Sigmoid colon (tissue), 7 donors: ENCODE data around the gene SLC25A43. TPM values are rescaled to one million over a fixed set of nuclear protein-coding genes. Genes with fewer than 3 reads are reported as not detected.
A peak's percentile ranks its signal among the peaks of the same experiment; 100 is the strongest.

Experiments
- DNase-seq: peaks from one replicate; pipeline ENCODE4 v3.0.0-alpha.2; 2019
- H3K27ac ChIP-seq, 4 donors: fragments of 200-600 bp; sonication (generic); one replicate each; pipeline ENCODE4 v1.5.1; 2016 to 2019; ENCODE audit warnings: mild to moderate bottlenecking in 1 of 4
- H3K27me3 ChIP-seq, 3 donors: fragments of 200-600 bp; sonication (generic); one replicate each; pipeline ENCODE4 v1.5.1; 2019; ENCODE audit warnings: mild to moderate bottlenecking in 1 of 3
- H3K36me3 ChIP-seq, 4 donors: fragments of 200-600 bp; sonication (generic); one replicate each; pipeline ENCODE4 v1.5.1; 2016 to 2019
- H3K4me1 ChIP-seq, 4 donors: fragments of 200-600 bp; sonication (generic); one replicate each; pipeline ENCODE4 v1.5.1; 2017 to 2019
- H3K4me3 ChIP-seq, 4 donors: fragments of 200-600 bp; sonication (generic); one replicate each; pipeline ENCODE4 v1.5.1; 2017 to 2019; ENCODE audit warnings: mild to moderate bottlenecking in 2 of 4, moderate library complexity in 1 of 4
- H3K9me3 ChIP-seq, 4 donors: fragments of 200-600 bp in 3 of 4; sonication (generic) in 3 of 4; one replicate each; pipeline versions ENCODE4 v1.5.1 to v1.6.1; 2013 to 2019
- CTCF ChIP-seq, 4 experiments: fragments of 450-650 bp in 3 of 4; fragments of 200-600 bp in 1 of 4; IDR thresholded peaks; one replicate each; pipeline ENCODE4 v1.5.1; 2016 to 2019; ENCODE audit warnings: antibody characterized with exemption in 4 of 4, mild to moderate bottlenecking in 3 of 4, moderate library complexity in 2 of 4
- EP300 ChIP-seq, 4 donors: sonication (generic); formaldehyde crosslinking; IDR thresholded peaks; one replicate each; pipeline ENCODE4 v1.6.1; 2017; ENCODE audit warnings: antibody characterized with exemption in 4 of 4
- POLR2A ChIP-seq, 2 donors: fragments of 450-650 bp; IDR thresholded peaks; one replicate each; pipeline ENCODE4 v1.6.1; 2016; ENCODE audit warnings: antibody characterized with exemption in 2 of 2, mild to moderate bottlenecking in 2 of 2, moderate library complexity in 2 of 2
- POLR2AphosphoS5 ChIP-seq, 4 donors: sonication (generic); formaldehyde crosslinking; IDR thresholded peaks; one replicate each; pipeline ENCODE4 v1.6.1; 2017; ENCODE audit warnings: antibody characterized with exemption in 4 of 4
- WGBS, 2 donors: extraction: QIAGEN DNeasy Blood & Tissue Kit; methylation state at CpG; one replicate each; pipeline ENCODE4 v1.1.7; 2013; 5-methylcytosine and 5-hydroxymethylcytosine counted together
- intact Hi-C: fragments of 100-400 bp; cut with DNase I; formaldehyde crosslinking; loops from one replicate; pipeline ENCODE4 v1.15.1; 2023
- polyA plus RNA-seq, 3 donors: library from polyadenylated mRNA; stranded (reverse); fragments of 200-250 nt; gene quantifications; one replicate each; pipeline ENCODE4 v1.2.3, GENCODE V29; 2013
- total RNA-seq, 4 donors: library from RNA; depleted of rRNA; stranded (reverse); fragments of >200 nt; gene quantifications; one replicate each; pipeline ENCODE4 v1.1.0, GENCODE V29; 2016
- donor health status: healthy with polysubstance abuse.
- donor health status: Bipolar disorder and iron deficiency.
- donor health status: healthy.

SLC25A43 gene
- total and polyA plus RNA-seq, 7 donors, result 5.3 to 39.5 (median 16.1) TPM

DNA sequence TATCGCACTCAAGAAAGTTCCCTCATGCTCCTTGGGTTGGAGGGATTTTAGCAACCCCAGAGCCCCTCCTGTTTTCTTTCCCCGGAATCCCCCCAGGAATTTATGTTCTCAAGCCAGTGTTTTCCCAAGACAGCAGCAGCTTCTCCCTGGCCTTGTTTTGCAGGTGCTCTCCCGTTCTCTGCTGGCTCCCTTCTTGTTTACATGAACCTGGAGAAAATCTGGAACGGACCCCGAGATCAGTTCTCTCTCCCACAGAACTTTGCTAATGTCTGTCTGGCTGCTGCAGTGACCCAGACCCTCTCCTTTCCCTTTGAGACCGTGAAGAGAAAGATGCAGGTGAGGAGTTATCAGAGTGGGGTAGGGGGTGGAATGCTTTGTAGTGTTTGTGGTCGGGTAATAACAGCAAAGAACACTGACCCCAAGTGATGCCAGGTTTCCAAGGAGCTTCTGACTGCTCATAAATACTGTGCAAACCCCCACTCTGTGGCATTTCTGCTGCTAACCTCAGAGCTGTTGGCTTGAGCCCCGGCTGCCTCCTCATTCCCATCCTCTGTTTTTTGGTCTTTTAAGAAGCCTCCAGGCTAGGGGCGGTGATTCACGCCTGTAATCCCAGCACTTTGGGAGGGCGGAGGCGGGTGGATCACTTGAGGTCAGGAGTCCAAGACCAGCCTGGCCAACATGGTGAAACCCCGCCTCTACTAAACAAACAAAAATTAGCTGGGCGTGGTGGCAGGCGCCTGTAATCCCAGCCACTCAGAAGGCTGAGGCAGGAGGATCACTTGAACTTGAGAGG lies 11.1 kb downstream of the SLC25A43 start:
- H3K4me3 ChIP-seq, result no peak overlapping the region
- TF ChIP-seq EP300 (IDR thresholded peaks at IDR 0.05), result no peak
- no peak for TF ChIP-seq CTCF (IDR thresholded peaks at IDR 0.05)
- no peak for TF ChIP-seq POLR2A (IDR thresholded peaks at IDR 0.05)
- no peak for TF ChIP-seq POLR2AphosphoS5 (IDR thresholded peaks at IDR 0.05)
- H3K27ac ChIP-seq, result peak overlapping the region; percentile 10 to 69 (median 46)
- peaks cover 0 to 9% (median 3%) of the 10 kb centered on the region in 4 donors for H3K4me1 ChIP-seq
- WGBS, 2 donors, result 21 to 59% methylated on average over 15 of the region's 15 CpGs
- intact Hi-C loops, result no loop called here
- peak; percentile 84 for DNase-seq
- no peaks in the 10 kb centered on the region for H3K9me3 ChIP-seq
- H3K27me3 ChIP-seq, result no peaks in the 10 kb centered on the region
- H3K36me3 ChIP-seq, result no peaks in the 10 kb centered on the region

DNA sequence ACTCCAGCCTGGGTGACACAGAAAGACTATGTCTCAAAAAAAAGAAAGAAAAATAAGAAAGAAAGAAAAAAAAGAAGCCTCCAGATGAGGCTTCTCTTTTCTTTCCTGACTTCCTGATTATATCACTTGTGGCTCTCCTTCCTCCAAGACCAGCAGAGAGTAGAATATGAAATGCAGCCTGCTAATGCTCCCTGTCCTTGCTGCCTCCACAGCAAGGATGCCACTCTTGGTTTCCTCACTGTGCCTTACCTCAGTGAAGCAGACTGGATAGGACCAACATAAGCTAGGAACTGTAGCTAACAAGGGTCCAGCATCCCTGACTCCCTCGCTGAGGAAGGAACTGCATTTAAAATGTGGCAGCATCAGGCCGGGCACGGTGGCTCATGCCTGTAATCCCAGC lies 11.7 kb downstream of the SLC25A43 start:
- H3K4me3 ChIP-seq, result no peak overlapping the region
- 94 to 96% methylated on average over 3 of the region's 3 CpGs for WGBS, 2 donors
- DNase-seq, result no peak
- H3K36me3 ChIP-seq, result no peaks in the 10 kb centered on the region
- peak overlapping the region in 2 of 4 donors; percentile 46 to 69 for H3K27ac ChIP-seq
- H3K9me3 ChIP-seq, result no peaks in the 10 kb centered on the region
- no peaks in the 10 kb centered on the region for H3K27me3 ChIP-seq
- TF ChIP-seq POLR2A (IDR thresholded peaks at IDR 0.05), result no peak
- intact Hi-C loops, result no loop called here
- peaks cover 0 to 9% (median 3%) of the 10 kb centered on the region in 4 donors for H3K4me1 ChIP-seq

DNA sequence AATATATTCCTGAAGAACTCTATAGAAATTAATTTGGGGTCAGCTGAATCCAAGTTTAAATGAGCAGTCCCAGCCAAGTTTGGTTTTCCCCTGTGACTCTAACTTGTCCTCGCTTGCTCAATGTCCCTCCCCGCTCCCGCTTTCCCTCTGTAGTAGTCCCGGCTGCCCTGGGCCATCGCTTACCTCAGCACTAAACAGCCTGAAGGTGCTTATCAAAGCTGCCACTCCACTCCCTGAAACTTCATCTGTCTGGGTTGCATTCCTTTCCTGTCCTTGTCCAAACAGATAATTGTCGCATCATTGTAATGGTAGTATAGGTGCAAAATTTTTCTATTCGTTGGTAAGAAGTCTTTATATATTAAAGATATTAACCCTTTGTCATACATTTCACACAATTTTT lies 12.8 kb downstream of the SLC25A43 start:
- no peak overlapping the region for H3K4me3 ChIP-seq

GRCh38 chrX:119417376-119417775 lies 18.2 kb downstream of the SLC25A43 start:
- DNase-seq, result no peak
- H3K9me3 ChIP-seq, result no peaks in the 10 kb centered on the region
- intact Hi-C loops, result no loop called here
- TF ChIP-seq EP300 (IDR thresholded peaks at IDR 0.05) (no peak), POLR2AphosphoS5 (IDR thresholded peaks at IDR 0.05) (no peak)
- whole genome bisulfite sequencing, 2 donors, result 70 to 88% methylated on average over 4 of the region's 4 CpGs
- no peak overlapping the region for H3K4me3 ChIP-seq
- no peaks in the 10 kb centered on the region for H3K4me1 ChIP-seq
- H3K27me3 ChIP-seq, result no peaks in the 10 kb centered on the region
- no peaks in the 10 kb centered on the region for H3K36me3 ChIP-seq
- no peak overlapping the region for H3K27ac ChIP-seq

More for the DNA sequence above, 12.8 kb downstream of the SLC25A43 start:
- TF ChIP-seq EP300 (IDR thresholded peaks at IDR 0.05) (no peak), CTCF (IDR thresholded peaks at IDR 0.05) (no peak), POLR2AphosphoS5 (IDR thresholded peaks at IDR 0.05) (no peak), POLR2A (IDR thresholded peaks at IDR 0.05) (no peak)
- no peaks in the 10 kb centered on the region for H3K27me3 ChIP-seq
- peaks cover 0 to 9% (median 3%) of the 10 kb centered on the region in 4 donors for H3K4me1 ChIP-seq
- no peak for DNase-seq
- intact Hi-C loops, result no loop called here
- H3K27ac ChIP-seq, result no peak overlapping the region
- no peaks in the 10 kb centered on the region for H3K36me3 ChIP-seq
- H3K9me3 ChIP-seq, result no peaks in the 10 kb centered on the region
- WGBS, 2 donors, result 86% methylated on average over 7 of the region's 7 CpGs

- TF ChIP-seq EP300 (IDR thresholded peaks at IDR 0.05) (no peak), POLR2A (IDR thresholded peaks at IDR 0.05) (no peak), POLR2AphosphoS5 (IDR thresholded peaks at IDR 0.05) (no peak), CTCF (IDR thresholded peaks at IDR 0.05) (no peak)
- no peak for DNase-seq
- Histone ChIP-seq H3K27me3 (no peaks in the 10 kb centered on the region), H3K36me3 (no peaks in the 10 kb centered on the region), H3K27ac (no peak overlapping the region), H3K4me1 (no peaks in the 10 kb centered on the region), H3K9me3 (no peaks in the 10 kb centered on the region), H3K4me3 (no peak overlapping the region)
- 26 to 40% methylated on average over 1 of the region's 1 CpG for WGBS, 2 donors
- intact Hi-C loops, result no loop called here
Measured at GRCh38 chrX:119417842-119418241, 18.7 kb downstream of the SLC25A43 start.
